Caco-2 (cell line): ENCODE measurements around the gene COMMD2. TPM values are rescaled to one million over a fixed set of nuclear protein-coding genes. Genes with fewer than 3 reads are reported as not detected.

ENCODE experiments used
- Bru-seq: library from RNA; stranded (reverse); fragments of 400-500 nt; gene quantifications from one replicate; lab custom pipeline; 2021; lab: Mats Ljungman, UMichigan
- BruChase-seq, 2 experiments: library from RNA; stranded (reverse); fragments of 400-500 nt; gene quantifications; one replicate each; lab custom pipeline; 2021; lab: Mats Ljungman, UMichigan
- BruUV-seq: library from RNA; stranded (reverse); fragments of 400-500 nt; replicated peaks from 2 replicates; lab custom pipeline; 2021; lab: Mats Ljungman, UMichigan
- CTCF ChIA-PET: fragments of 300-600 bp; sonication (Branson Sonifier 250); formaldehyde crosslinking; loops from one replicate; lab custom pipeline; 2022; ENCODE audit warnings: antibody characterized with exemption; lab: Charles Lee
- POLR2A ChIA-PET: fragments of 300-600 bp; sonication (Branson Sonifier 250); formaldehyde crosslinking; loops from one replicate; lab custom pipeline; 2022; ENCODE audit warnings: antibody characterized with exemption; lab: Charles Lee
- DNase-seq, 2 experiments: peaks; one replicate each; pipeline versions ENCODE4 v3.0.0 to v3.0.0-alpha.2; 2020 to 2022
- H3K27me3 ChIP-seq: replicated peaks from 2 replicates; pipeline ENCODE4 v1.6.0; 2011; ENCODE audit warnings: low read length; ENCODE audit not compliant: control insufficient read depth, insufficient read depth
- H3K36me3 ChIP-seq: 2 replicates; pipeline ENCODE4 v1.5.1; 2011; ENCODE audit warnings: low read length; ENCODE audit not compliant: control insufficient read depth, insufficient read depth
- H3K4me1 ChIP-seq: fragments of 250-450 bp; sonication (Bioruptor Pico); 2 replicates; pipeline ENCODE4 v1.5.1; 2020; ENCODE audit warnings: mild to moderate bottlenecking
- H3K4me3 ChIP-seq: 2 replicates; pipeline ENCODE4 v1.5.1; 2011; ENCODE audit warnings: low read depth, mild to moderate bottlenecking, control low read depth, low read length
- H3K9me3 ChIP-seq: fragments of 250-450 bp; sonication (Bioruptor Pico); 2 replicates; pipeline ENCODE4 v1.5.1; 2020; ENCODE audit warnings: mild to moderate bottlenecking, moderate library complexity
- H3K27ac Mint-ChIP-seq: one replicate; pipeline ENCODE4 v1.8.0; 2022; ENCODE audit warnings: mixed read lengths; ENCODE audit not compliant: unreplicated experiment
- H3K27me3 Mint-ChIP-seq: one replicate; pipeline ENCODE4 v1.8.0; 2022; ENCODE audit warnings: mixed read lengths; ENCODE audit not compliant: insufficient read depth, unreplicated experiment
- H3K36me3 Mint-ChIP-seq: one replicate; pipeline ENCODE4 v1.8.0; 2022; ENCODE audit warnings: mild to moderate bottlenecking, mixed read lengths; ENCODE audit not compliant: insufficient read depth, unreplicated experiment
- H3K4me1 Mint-ChIP-seq: one replicate; pipeline ENCODE4 v1.8.0; 2022; ENCODE audit warnings: low read depth, mixed read lengths; ENCODE audit not compliant: unreplicated experiment
- H3K4me3 Mint-ChIP-seq: one replicate; pipeline ENCODE4 v1.8.0; 2022; ENCODE audit warnings: mild to moderate bottlenecking, moderate library complexity, mixed read lengths; ENCODE audit not compliant: unreplicated experiment
- H3K9me3 Mint-ChIP-seq: one replicate; pipeline ENCODE4 v1.8.0; 2022; ENCODE audit warnings: mixed read lengths; ENCODE audit not compliant: unreplicated experiment
- CTCF ChIP-seq, 2 experiments: fragments of 200-600 bp in 1 of 2; IDR thresholded peaks; 1 replicate in 1 of 2; 2 replicates in 1 of 2; pipeline versions ENCODE4 v1.5.1 to v1.8.0; 2011 to 2022; ENCODE audit warnings: antibody characterized with exemption in 1 of 2, control low read depth in 1 of 2, inconsistent platforms in 1 of 2, low read depth in 1 of 2, low read length in 1 of 2, mild to moderate bottlenecking in 1 of 2, moderate library complexity in 1 of 2; ENCODE audit not compliant: insufficient read depth in 1 of 2, severe bottlenecking in 1 of 2, unreplicated experiment in 1 of 2
- intact Hi-C: fragments of 100-400 bp; cut with micrococcal nuclease; formaldehyde crosslinking; loops from one replicate; pipeline ENCODE4 v1.10.0; 2022; ENCODE audit not compliant: unreplicated experiment
- long read RNA-seq: library from polyadenylated mRNA; stranded (forward); transcript quantifications from one replicate; pipeline ENCODE4 v2.0.0, GENCODE V29; 2022
- total RNA-seq: library from RNA; stranded (reverse); gene quantifications from 2 replicates; pipeline ENCODE4 v1.2.3, GENCODE V29; 2022

The COMMD2 gene
- total RNA-seq (42.6 and 43.3 TPM in 2 replicates), Bru-seq, nascent RNA (percentile 89 among the genes with signal in this experiment), BruChase-seq, experiment 1, labeled RNA remaining after a 2-hour chase (percentile 89 among the genes with signal in this experiment), BruChase-seq, experiment 2, labeled RNA remaining after a 6-hour chase (percentile 93 among the genes with signal in this experiment)
- long read RNA-seq, transcript COMMD2-207 (6 exons, 885 nt) = minor isoform, 8 of 117 reads
- long read RNA-seq, transcript COMMD2-203 (5 exons, 3,706 nt) = major isoform, 101 of 117 reads
- long read RNA-seq, partial matches to known transcripts = 1 of 117 reads
- long read RNA-seq, other reads (novel, unspliced or antisense) = 5 of 117 reads

- Mint-ChIP-seq H3K4me3 (peak within 1 kb of the TSS; percentile 96), H3K27ac (peak within 1 kb of the TSS; percentile 96), H3K4me1 (no peaks in the 10 kb centered on the region), H3K27me3 (no peaks in the 10 kb centered on the region), H3K36me3 (peaks cover 24% of the 10 kb centered on the region), H3K9me3 (no peaks in the 10 kb centered on the region)
- H3K27me3 ChIP-seq = no peaks in the 10 kb centered on the region
- H3K4me3 ChIP-seq = peak within 1 kb of the TSS; percentile 64
- DNase-seq = peak; percentile 86 to 90
- no peaks in the 10 kb centered on the region for H3K9me3 ChIP-seq
- TF ChIP-seq CTCF (IDR thresholded peaks at IDR 0.05; ENCODE audit: insufficient read depth in 1 of 2, low read depth in 1 of 2, low read length in 1 of 2, severe bottlenecking in 1 of 2, unreplicated experiment in 1 of 2) = peak; percentile 13 to 36
- H3K36me3 ChIP-seq = peaks cover 2% of the 10 kb centered on the region
- TSS peak; percentile 75 for BruUV-seq
- intact Hi-C loops = loop anchor here (1.0 to 5.0 kb wide), 2 partner anchors 60 to 240 kb away; partner anchors contain the start of gene RNF13
- ChIA-PET POLR2A (interaction anchor here (1.1 kb wide), 1 partner anchor 62 kb away, joined by 4 read pairs; no protein-coding TSS in a partner anchor), CTCF (interaction anchor here (0.5 to 1.6 kb wide), 4 partner anchors 56 to 222 kb away, joined by 3 to 6 read pairs (median 5); no protein-coding TSS in a partner anchor)
- H3K4me1 ChIP-seq = no peaks in the 10 kb centered on the region
These were observed at the start of gene COMMD2 for GRCh38 chr3:149752051-149752787. Gene COMMD2, minus strand, starts transcription at chr3:149752489. Its CDS starts 45 bp downstream, at chr3:149752444.

GRCh38 chr3:149801639-149802038 lies 49.4 kb upstream of the COMMD2 start:
- no TSS peak for BruUV-seq
- intact Hi-C loops = no loop called here
- Mint-ChIP-seq H3K36me3 (no peaks in the 10 kb centered on the region), H3K4me3 (no peak overlapping the region), H3K4me1 (no peaks in the 10 kb centered on the region), H3K27ac (no peak overlapping the region), H3K27me3 (no peaks in the 10 kb centered on the region), H3K9me3 (no peaks in the 10 kb centered on the region)
- H3K4me1 ChIP-seq = no peaks in the 10 kb centered on the region
- no peak overlapping the region for H3K4me3 ChIP-seq
- no peak for TF ChIP-seq CTCF (IDR thresholded peaks at IDR 0.05; ENCODE audit: insufficient read depth in 1 of 2, low read depth in 1 of 2, low read length in 1 of 2, severe bottlenecking in 1 of 2, unreplicated experiment in 1 of 2)
- CTCF ChIA-PET = no interaction called here
- DNase-seq = no peak
- H3K9me3 ChIP-seq = no peaks in the 10 kb centered on the region; the same call in 1 of the 2 replicates
- POLR2A ChIA-PET = no interaction called here
- no peaks in the 10 kb centered on the region for H3K27me3 ChIP-seq
- no peaks in the 10 kb centered on the region for H3K36me3 ChIP-seq

- Mint-ChIP-seq H3K27me3 (no peaks in the 10 kb centered on the region), H3K27ac (no peak overlapping the region), H3K9me3 (no peaks in the 10 kb centered on the region), H3K4me3 (no peak overlapping the region), H3K36me3 (no peaks in the 10 kb centered on the region), H3K4me1 (no peaks in the 10 kb centered on the region)
- ChIA-PET POLR2A (no interaction called here), CTCF (no interaction called here)
- no peak for TF ChIP-seq CTCF (IDR thresholded peaks at IDR 0.05; ENCODE audit: insufficient read depth in 1 of 2, low read depth in 1 of 2, low read length in 1 of 2, severe bottlenecking in 1 of 2, unreplicated experiment in 1 of 2)
- no peak overlapping the region for H3K4me3 ChIP-seq
- no peaks in the 10 kb centered on the region for H3K27me3 ChIP-seq
- H3K36me3 ChIP-seq = no peaks in the 10 kb centered on the region
- no TSS peak for BruUV-seq
- no peak for DNase-seq
- no peaks in the 10 kb centered on the region for H3K9me3 ChIP-seq
- intact Hi-C loops = no loop called here
- H3K4me1 ChIP-seq = no peaks in the 10 kb centered on the region
These were observed 48.9 kb upstream of the COMMD2 start for GRCh38 chr3:149801195-149801594.
